IPS-18c (cell line): Measurements from ENCODE around the gene CTNNB1.

Source experiments
- H3K4me3 ChIP-seq: 2 replicates; pipeline ENCODE4 v1.7.0; 2013; ENCODE audit warnings: low read depth, mild to moderate bottlenecking, low read length, moderate library complexity; ENCODE audit not compliant: insufficient read depth
- H3K9me3 ChIP-seq: one replicate; pipeline ENCODE4 v1.6.1; 2013; ENCODE audit warnings: mild to moderate bottlenecking, low read length, moderate library complexity; ENCODE audit not compliant: control insufficient read depth, insufficient read depth

CTNNB1 gene

DNA sequence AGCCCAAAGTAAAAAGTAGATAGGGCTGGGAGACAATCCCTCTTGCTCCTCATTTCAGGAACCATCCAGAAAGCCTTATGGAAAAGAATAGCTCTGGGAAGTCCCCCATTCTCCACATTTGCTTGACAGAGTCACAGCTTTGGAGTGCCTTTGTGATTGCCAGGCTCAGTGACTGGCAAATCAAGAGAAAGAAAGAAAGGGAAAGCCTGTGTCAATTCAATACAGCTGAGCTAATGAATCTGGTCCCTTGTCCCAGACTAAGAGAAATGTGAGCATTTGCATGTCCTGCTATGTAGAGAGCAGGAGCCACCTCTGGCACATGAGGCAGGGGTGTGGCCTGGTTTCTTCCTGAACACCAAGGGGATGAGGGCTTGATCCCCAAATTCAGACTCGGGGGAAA is 14.9 kb upstream of the CTNNB1 start:
- no peak overlapping the region for H3K4me3 ChIP-seq
- no peaks in the 10 kb centered on the region for H3K9me3 ChIP-seq

DNA sequence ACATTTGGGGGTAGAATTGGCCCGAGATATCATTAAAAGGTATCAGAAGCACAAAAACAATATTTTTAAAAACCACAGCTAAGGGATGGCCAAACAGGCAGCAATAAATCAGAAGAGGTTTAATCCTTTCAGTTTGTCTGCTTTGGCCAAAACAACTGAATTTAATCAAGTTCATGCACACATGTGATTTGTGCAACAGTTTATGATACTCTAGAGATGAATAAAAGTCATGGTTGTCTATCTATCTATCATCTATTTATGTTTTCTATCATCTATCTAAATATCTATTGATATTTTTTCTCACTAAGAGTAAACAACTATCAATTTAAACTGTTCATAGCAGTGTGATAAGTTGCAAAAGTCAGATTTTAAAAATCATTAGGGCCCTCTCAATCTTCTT is 13.0 kb upstream of the CTNNB1 start:
- H3K4me3 ChIP-seq, result no peak overlapping the region
- H3K9me3 ChIP-seq, result no peaks in the 10 kb centered on the region

DNA sequence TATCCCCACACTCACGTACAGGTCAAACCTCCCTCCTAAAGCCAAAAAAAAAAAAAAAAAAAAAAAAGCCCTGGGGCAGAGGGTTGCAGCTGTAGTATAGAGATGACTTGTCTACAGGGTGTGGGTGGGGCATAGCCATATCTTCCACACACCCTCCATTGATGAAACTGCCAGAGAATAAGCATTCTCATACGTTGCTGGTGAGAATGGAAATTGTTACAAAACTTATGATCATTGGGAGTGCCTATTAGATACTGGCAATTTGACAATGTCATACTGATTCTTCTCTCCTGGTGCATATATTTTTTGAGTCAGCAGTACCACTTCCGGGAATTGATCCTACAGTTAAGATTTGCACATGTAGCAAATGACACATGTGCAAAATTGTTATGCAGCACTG is 11.0 kb upstream of the CTNNB1 start:
- no peaks in the 10 kb centered on the region for H3K9me3 ChIP-seq

DNA sequence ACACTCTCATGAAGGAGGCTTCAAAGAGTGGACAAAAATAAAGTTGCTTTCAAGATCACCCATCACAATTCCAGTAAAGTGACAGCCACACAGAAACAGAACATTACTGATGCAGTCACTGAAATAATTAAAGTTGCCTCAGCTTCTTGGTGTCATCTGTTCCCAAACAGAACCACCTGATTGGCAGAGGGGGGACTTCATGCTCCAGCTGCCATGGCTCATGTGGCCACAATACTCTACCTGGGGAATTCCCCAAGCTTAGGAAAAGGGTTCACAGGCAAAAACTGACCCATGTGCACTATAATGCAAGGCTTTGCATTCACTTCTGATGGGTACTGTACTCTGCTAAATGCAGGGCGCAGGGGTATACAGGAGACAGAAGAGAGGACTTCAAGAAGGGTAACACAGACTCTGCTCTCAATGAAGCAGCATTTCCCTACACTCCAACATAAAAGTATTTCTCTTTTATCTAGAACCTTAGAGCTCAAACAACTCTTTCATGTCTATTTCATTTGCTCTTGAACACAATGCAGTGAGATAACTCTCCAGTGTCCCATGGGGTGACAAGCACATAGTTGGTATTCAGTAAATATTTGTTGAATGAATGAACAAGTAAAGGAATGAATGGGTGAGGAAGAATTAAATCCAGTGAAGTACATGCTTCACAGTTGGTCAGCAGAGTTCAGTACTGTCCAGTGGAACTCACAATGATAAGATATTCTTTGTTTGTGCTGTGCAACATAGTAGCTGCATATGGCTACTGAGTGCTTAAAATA is 8.6 kb upstream of the CTNNB1 start:
- no peak overlapping the region for H3K4me3 ChIP-seq
- H3K9me3 ChIP-seq, result no peaks in the 10 kb centered on the region

More for the DNA sequence above, 11.0 kb upstream of the CTNNB1 start:
- no peak overlapping the region for H3K4me3 ChIP-seq

DNA sequence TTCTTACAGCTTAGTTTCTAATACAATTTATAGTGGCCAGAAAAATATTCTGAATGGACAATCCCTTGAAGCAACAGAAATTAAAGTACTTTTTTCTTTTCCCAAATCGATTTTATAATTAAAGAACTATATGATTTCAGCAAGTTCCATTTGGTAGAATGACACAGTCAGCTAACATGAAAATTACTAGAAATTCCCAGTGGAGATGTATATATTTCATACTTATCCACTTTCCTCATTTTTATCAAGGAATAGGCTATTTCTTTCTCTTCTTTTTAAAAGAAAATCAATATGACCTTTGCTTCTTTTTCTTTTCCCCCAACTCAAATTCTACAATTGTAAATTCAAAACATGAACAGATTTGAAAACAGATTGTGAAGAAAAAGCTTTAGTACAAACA is 6.4 kb upstream of the CTNNB1 start:
- Histone ChIP-seq H3K4me3 (no peak overlapping the region), H3K9me3 (no peaks in the 10 kb centered on the region)

DNA sequence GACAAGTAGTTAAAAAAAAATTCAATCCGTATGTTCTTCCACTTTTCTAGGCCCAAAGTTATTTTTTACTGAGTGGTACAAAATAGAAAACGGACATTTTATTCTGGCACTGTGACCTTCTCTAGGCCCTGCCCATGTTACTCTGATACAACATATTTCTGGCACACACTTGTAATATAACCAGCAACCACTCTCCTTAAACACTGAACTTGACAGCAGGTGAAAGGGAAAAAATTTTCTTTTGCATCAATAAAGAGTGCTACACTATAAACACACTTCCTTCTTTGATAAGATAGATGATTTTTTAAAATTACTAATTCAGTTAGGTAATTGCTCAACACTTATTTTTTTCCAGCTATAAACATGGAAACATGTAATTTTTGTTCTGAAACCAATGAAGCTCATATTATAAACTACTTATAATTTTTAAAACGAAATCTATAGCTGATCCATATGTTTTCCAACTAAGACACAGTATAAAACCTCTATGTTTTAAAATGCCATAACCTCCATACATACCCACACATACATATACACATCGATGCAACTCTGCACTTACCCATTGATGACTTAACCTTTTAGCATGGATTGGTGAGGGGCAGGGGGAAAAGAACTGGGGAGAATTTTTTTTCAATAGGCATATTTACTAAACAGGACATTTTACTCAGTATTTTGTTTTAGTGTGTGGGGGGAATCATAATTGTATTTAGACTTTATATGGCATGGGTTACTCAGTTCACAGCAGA is 5.3 kb upstream of the CTNNB1 start:
- Histone ChIP-seq H3K4me3 (no peak overlapping the region), H3K9me3 (no peaks in the 10 kb centered on the region)

DNA sequence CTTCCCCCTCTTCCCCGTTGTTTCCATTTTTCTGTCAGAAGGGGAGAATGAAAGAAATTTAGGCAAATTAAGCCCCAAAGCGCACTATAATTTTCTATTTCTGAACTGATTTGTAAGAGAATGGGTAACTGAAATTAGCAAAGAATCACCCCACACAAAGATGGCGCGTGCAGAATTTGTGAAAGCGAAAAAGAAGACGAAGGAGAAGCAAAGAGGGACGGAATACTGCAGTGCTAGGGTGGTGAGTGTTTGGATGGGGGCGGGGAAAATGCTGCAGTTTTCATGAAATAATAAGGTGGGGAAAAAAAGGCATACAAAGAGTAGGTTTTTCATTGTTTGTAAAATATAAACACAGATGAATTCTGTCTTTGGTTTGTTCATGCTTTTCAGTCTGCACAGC is 4.6 kb upstream of the CTNNB1 start:
- Histone ChIP-seq H3K4me3 (no peak overlapping the region), H3K9me3 (no peaks in the 10 kb centered on the region)

DNA sequence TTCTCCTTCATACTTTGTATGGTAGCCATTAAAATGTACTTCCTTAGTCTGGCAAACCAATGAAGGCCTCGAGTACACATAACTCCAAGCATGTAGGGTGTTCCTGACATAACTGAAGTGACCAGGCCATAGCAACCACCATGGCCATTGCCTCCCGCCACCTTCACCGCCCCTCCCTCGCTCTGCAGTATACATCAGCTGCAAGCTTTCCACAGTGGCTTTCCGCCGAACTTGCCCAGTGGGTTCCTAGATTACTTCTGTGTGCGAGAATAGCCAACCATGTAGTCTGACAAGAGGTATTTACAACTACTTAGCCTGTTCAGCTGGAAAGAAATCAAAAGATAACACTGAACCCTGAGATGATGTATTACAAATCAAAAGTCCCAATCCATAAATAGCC is 3.4 kb upstream of the CTNNB1 start:
- Histone ChIP-seq H3K4me3 (no peak overlapping the region), H3K9me3 (no peaks in the 10 kb centered on the region)

DNA sequence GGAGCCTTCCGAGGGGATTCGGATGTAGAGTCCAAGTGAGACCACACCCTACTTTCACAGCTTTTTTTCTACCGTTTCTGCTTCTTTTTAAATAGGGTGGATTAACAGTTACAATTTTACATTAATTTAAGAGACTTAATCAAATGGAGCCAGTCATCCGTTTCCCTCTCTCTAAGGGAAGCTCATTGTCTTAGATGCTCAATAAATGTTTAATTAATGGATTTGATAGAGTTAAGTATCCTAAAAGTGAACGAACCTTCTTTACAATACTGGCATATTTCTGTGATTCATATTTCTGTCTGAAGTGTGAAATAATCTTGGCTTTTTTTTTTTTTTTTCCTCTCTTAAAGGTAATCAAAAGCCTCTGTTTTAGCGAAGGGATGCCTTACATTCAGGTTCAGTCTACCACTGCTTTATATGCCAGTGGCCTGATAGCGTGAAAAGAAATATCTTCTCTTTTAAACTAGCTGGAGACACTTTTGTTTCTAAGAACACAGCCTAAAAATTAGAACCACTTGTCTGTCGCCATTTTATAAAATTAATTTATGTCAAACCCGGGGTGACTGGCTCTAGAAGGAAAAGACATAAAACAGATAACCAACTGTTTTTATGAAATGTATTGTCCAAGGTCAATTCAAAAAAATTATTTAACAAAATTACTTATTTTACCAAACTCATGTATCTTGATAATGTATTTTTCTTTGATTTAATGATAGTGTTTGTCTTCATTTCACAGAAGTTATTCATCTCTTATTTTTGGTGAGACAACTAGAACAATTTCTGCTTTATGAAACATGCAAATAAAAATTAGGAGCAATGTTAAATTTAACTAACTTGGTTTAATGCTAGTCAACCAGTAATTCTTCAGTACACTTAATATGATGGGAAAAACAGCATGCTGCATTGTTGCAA is 2.5 kb upstream of the CTNNB1 start:
- Histone ChIP-seq H3K9me3 (no peaks in the 10 kb centered on the region), H3K4me3 (no peak overlapping the region)

DNA sequence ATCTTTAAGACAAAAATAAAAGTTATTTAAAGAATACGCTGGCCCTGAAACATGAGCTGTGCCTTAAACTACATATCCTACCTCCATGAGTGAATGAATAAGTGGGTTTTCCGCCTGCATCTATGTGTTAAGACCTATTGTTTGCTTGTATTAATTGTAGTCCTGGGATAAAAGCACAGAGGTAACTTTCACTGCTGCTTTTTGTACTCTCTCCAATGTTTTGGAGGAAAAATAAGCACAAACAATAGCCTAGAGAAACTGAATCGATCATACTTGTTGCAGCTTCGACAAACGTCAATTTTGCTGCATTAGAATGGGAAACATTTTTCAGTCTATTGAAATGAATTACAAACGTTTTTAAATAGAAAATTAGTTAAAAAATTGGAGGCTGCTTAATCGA is 1.3 kb upstream of the CTNNB1 start:
- Histone ChIP-seq H3K9me3 (no peaks in the 10 kb centered on the region), H3K4me3 (no peak overlapping the region)

DNA sequence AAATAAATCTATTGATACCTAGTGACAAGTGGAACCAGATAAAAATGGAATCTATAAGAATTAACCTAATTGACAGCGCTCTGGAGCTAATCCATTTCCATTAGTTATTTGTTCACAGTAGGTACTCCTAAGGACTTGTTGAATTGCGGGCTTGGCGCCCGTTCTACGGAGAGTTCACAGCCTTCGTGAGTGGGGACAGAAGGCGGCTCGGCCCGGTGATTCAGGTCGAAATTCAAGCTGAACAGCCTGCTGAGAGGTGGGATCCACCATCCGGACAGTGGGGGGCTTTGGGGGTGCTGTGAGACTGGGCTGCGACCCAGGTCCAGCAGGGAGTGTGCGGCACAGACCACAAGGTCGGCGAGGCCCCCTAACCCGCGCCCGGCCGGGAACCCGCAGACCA is 779 bp upstream of the CTNNB1 start:
- peak overlapping the region; percentile 96 for H3K4me3 ChIP-seq
- no peaks in the 10 kb centered on the region for H3K9me3 ChIP-seq

DNA sequence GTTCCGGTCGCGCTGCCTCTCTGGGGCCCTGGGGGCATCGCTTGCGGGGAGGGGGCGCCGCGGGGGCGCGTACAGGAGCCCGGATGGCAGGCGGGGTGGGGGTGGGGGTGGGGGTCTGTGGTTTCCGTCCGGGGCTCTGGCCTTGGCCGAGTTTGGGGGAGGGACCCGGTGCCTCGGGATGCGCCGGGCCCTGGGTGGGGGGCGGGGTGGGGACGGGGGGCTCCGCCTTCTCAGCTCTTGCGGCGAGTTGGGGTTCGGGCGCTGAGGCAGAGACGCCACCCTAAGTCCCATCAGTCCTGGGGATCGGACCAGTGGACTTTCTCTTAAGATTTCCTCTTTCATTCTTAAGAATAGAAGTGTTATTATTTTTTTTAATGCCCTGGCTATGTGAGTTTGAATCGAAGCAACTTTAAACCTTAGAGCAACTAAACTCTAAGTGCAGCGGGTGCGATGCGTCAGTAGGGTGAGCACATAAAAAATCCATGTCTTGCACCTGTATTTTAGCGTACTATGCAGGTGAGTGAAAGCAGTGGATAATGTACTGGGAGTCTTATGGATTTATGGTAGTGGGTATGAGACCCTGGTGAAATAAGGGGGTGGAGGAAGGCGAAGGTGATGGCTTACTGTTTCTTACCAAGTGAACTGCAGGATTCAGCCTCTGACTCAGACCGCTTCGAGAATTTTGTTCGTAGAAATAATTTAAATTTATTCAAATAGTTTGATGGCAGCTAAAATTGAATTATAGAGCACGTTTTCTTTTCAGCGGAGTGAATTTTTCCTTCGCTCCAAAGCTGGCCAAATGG is 762 bp downstream of the CTNNB1 start:
- Histone ChIP-seq H3K4me3 (peak overlapping the region; percentile 96), H3K9me3 (no peaks in the 10 kb centered on the region)

DNA sequence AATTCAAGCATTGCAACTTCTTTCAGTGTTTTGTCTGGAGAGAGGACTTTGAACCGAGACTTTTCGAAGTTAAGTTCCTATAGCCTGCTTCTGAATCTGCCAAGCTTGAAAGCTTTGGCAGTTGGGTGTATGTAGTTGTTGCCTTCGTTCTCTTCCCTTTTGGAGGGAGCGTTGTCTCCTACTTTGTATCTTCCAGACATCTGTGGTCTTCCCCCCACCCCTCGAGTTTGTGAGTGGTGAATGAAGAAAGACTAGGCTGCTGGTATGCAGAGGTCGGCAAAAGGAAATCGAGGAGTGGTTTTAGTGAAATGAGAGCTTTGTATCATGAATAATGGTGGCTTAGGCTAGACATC is 1.3 kb downstream of the CTNNB1 start:
- Histone ChIP-seq H3K4me3 (peak overlapping the region; percentile 96), H3K9me3 (no peaks in the 10 kb centered on the region)

DNA sequence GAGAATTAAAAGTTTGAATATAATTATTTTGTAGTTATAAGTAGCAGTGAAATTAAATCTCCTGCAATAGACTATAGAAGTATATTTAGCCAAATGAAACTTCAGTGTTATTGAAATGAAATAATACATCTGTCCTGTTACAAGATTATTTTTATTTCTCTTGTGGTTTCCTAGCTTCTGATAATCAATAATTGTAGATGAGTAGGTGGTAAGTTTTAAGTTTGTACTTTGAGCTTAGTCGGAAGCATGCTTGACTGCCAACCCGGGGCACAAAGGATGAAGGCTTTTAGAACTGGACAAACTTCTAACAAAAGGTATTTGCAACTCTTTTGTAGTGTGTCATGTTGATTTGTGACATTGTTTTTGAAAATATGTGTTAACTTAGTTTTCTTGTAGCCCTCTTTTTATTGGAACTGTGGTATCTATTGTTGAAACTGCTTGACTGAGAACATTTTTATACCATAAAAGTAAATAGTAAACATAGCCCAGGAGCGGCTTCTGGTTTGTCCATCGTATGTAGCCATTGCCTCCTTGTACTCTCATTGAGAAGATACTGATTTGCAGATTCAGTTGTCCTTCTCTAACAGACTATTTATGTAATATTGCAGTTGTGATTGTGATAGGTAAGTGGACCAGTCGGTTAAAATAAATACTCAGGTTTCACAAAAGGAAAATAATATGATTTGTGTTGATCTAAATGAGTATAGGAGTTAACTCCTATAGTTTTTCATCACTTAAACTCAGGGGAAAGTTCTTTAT is 2.9 kb downstream of the CTNNB1 start:
- Histone ChIP-seq H3K9me3 (no peaks in the 10 kb centered on the region), H3K4me3 (no peak overlapping the region)

DNA sequence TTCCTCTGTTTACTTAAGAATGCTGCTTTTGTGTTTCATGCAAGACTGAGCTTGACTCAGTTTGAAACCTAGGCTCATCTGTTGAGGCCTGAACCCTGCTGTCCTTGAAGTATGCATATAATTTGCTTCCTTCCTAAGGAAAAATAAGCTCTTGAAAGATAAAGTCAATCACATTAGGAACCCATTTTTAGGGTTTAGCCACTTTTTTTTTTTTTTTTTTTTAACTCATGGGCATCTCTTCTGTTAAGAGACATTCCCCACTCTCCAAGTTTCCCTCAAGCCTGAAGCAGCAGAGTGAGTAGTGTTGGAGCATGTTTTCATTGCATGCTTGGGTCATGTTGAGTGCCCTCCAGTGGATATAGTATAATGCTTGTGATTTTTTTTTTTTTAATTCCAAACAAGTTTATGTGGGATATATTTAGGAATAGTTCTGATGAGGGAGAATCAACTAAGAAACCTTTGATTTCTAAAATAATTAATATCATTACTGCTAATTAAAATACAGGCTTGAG is 3.6 kb downstream of the CTNNB1 start:
- Histone ChIP-seq H3K9me3 (no peaks in the 10 kb centered on the region), H3K4me3 (no peak overlapping the region)

DNA sequence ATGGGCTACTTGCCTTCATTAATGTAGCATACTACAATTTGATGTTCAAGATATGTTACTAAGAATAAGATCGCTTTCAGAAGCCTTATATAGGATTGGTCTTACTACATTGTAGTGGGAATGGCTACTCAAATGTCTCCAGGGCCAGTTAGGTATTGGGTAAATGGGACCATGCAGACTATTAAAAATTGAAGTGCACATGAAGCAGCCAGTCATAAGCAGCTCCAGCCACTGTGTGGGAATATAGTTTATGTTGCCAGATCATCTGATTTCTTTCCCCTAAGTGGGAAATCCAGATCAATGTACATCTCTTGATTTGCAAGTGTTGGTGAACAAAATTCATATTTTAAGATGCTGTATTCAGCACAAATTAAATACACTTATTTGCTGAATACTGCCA is 5.1 kb downstream of the CTNNB1 start:
- Histone ChIP-seq H3K9me3 (no peaks in the 10 kb centered on the region), H3K4me3 (no peak overlapping the region)
